DND-41 (cell line): Measurements from ENCODE around the gene UNC5C.

Experiments
- EZH2 ChIP-seq: IDR thresholded peaks from 3 replicates; pipeline ENCODE4 v1.6.1; 2012; ENCODE audit warnings: borderline replicate concordance, low read depth, mild to moderate bottlenecking, moderate library complexity, low read length, inconsistent platforms; ENCODE audit not compliant: severe bottlenecking
- TF ChIP-seq, protein P1 (sequence below): IDR thresholded peaks from 2 replicates; pipeline ENCODE4 v1.5.1; 2012; ENCODE audit warnings: borderline replicate concordance, low read length, moderate library complexity, mild to moderate bottlenecking; ENCODE audit not compliant: poor library complexity, severe bottlenecking; ENCODE audit errors: extremely low read depth

DNA sequence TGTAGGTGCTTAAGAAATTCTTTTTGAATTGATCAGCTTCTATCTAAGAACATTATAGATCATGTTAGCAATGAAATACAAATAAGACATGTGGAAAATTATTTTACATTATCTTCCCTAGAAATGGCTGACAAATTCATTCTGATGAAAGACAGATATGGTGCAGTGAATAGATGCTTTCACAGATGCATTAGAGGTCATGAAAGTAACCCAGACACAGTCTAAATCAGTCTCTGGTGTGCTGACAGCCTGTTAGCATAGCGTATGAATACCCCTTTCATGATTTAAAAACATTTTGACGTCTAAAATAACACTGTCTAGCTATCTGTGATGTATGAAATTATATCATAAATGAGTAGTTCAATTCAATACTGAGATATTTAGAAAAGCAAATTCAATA is 180.9 kb downstream of the UNC5C start:
- TF ChIP-seq, protein P1, sequence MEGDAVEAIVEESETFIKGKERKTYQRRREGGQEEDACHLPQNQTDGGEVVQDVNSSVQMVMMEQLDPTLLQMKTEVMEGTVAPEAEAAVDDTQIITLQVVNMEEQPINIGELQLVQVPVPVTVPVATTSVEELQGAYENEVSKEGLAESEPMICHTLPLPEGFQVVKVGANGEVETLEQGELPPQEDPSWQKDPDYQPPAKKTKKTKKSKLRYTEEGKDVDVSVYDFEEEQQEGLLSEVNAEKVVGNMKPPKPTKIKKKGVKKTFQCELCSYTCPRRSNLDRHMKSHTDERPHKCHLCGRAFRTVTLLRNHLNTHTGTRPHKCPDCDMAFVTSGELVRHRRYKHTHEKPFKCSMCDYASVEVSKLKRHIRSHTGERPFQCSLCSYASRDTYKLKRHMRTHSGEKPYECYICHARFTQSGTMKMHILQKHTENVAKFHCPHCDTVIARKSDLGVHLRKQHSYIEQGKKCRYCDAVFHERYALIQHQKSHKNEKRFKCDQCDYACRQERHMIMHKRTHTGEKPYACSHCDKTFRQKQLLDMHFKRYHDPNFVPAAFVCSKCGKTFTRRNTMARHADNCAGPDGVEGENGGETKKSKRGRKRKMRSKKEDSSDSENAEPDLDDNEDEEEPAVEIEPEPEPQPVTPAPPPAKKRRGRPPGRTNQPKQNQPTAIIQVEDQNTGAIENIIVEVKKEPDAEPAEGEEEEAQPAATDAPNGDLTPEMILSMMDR = no peak
- no peak for TF ChIP-seq EZH2
